OCI-LY3 (cell line): ENCODE data around the gene HMG20A.
A peak's percentile ranks its signal among the peaks of the same experiment; 100 is the strongest.

Experiments
- H2AFZ ChIP-seq: fragments of 200-600, 300-600 bp; shearing (Covaris generic); 2 replicates; pipeline ENCODE4 v1.6.0; 2014; ENCODE audit warnings: antibody characterized with exemption, low read depth, low read length
- H3K27ac ChIP-seq: fragments of 200-600, 300-600 bp; sonication (generic); 2 replicates; pipeline ENCODE4 v1.5.1; 2014; ENCODE audit warnings: mild to moderate bottlenecking, low read length, moderate library complexity, mixed read lengths
- H3K27me3 ChIP-seq: fragments of 200-600, 300-600 bp; sonication (generic); 2 replicates; pipeline ENCODE4 v1.6.1; 2014; ENCODE audit warnings: low read depth, low read length, mixed read lengths
- H3K36me3 ChIP-seq: fragments of 200-600, 300-600 bp; sonication (generic); replicated peaks from 2 replicates; pipeline ENCODE3; 2014; ENCODE audit warnings: low read depth, low read length, mixed read lengths
- H3K4me1 ChIP-seq: fragments of 300-600, 200-600 bp; sonication (generic); 2 replicates; pipeline ENCODE4 v1.6.1; 2014; ENCODE audit warnings: low read length, mixed read lengths
- H3K4me2 ChIP-seq: fragments of 200-600, 300-600 bp; sonication (generic); 2 replicates; pipeline ENCODE4 v1.6.1; 2014; ENCODE audit warnings: low read length, mixed read lengths
- H3K4me3 ChIP-seq: fragments of 300-600, 200-600 bp; sonication (generic); 2 replicates; pipeline ENCODE4 v1.5.1; 2014; ENCODE audit warnings: antibody characterized with exemption, mild to moderate bottlenecking, low read length, moderate library complexity
- H3K79me2 ChIP-seq: fragments of 300-600, 200-600 bp; shearing (Covaris generic); 2 replicates; pipeline ENCODE4 v1.6.1; 2014; ENCODE audit warnings: mild to moderate bottlenecking, low read length, mixed read lengths
- H3K9ac ChIP-seq: fragments of 300-600, 200-600 bp; shearing (Covaris generic); 2 replicates; pipeline ENCODE4 v1.6.0; 2014; ENCODE audit warnings: mild to moderate bottlenecking, low read length, moderate library complexity
- H3K9me3 ChIP-seq: fragments of 200-600, 300-600 bp; shearing (Covaris generic); 2 replicates; pipeline ENCODE4 v1.6.1; 2014; ENCODE audit warnings: low read length, mixed read lengths; ENCODE audit not compliant: insufficient read depth
- H4K20me1 ChIP-seq: fragments of 200-600, 300-600 bp; sonication (generic); 2 replicates; pipeline ENCODE4 v1.6.1; 2016; ENCODE audit warnings: low read length, mixed read lengths; ENCODE audit not compliant: insufficient read depth
- EZH2phosphoT487 ChIP-seq: fragments of 200-600 bp; shearing (Covaris generic); IDR thresholded peaks from 2 replicates; pipeline ENCODE4 v1.6.1; 2018; ENCODE audit warnings: antibody characterized with exemption, mixed run types, low read depth
- TF ChIP-seq, protein P1 (sequence below): fragments of 200-600, 300-600 bp; sonication (generic); IDR thresholded peaks from 2 replicates; pipeline ENCODE4 v1.5.1; 2014; ENCODE audit warnings: antibody characterized with exemption, low read length, low read depth

HMG20A gene

DNA sequence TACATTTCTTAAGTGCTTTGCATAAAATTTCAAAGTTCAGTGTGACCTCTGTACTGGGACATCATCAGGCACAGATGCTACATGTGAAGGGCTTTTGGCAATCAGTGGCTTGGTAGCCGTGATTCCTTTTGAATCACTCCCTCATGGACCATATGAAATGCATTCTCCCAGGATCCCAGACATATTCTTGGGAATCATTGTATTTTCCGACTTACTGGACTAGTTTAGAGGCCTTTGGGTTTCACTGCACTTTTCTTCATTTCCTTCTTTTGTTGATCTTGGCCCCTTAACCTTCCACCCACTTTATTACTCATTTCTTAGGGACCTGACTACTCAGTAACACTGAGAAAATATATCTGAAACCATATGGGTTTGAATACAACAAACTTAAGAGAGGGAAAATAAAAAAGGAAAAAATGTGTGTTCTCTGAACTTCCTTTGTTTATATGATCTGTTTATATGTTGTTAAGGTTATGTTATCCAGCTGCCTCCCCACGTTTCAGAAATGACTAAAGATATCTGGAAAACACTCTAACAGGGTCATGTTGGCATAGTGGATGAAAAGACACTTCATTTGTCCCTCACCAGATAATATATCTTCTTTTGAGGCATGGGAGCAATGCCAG lies 35.1 kb downstream of the HMG20A start:
- Histone ChIP-seq H3K4me3 (no peak overlapping the region), H3K27ac (no peak overlapping the region)

DNA sequence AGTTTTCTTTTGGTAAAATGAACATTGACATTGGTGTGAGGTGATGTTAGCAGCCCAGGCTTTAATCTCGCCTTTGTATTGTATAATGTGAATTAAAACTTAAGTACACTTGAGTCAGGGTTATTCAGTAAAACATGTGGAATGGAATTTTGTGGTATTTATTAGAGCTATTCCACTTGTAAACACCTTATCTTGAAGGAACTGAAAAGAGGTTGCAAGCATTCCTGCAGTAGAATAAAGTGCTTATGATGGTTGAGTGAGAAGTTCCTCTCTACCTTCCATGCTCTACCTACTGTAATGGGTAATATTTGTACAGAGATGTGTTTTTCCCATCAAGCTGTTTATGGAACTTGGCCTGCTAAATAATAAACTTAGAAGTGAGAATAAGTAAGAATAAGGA lies 36.1 kb downstream of the HMG20A start:
- H3K9ac ChIP-seq: no peak overlapping the region

More for the DNA sequence above, 35.1 kb downstream of the HMG20A start:
- TF ChIP-seq EZH2phosphoT487: no peak
- TF ChIP-seq, protein P1, sequence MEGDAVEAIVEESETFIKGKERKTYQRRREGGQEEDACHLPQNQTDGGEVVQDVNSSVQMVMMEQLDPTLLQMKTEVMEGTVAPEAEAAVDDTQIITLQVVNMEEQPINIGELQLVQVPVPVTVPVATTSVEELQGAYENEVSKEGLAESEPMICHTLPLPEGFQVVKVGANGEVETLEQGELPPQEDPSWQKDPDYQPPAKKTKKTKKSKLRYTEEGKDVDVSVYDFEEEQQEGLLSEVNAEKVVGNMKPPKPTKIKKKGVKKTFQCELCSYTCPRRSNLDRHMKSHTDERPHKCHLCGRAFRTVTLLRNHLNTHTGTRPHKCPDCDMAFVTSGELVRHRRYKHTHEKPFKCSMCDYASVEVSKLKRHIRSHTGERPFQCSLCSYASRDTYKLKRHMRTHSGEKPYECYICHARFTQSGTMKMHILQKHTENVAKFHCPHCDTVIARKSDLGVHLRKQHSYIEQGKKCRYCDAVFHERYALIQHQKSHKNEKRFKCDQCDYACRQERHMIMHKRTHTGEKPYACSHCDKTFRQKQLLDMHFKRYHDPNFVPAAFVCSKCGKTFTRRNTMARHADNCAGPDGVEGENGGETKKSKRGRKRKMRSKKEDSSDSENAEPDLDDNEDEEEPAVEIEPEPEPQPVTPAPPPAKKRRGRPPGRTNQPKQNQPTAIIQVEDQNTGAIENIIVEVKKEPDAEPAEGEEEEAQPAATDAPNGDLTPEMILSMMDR: no peak
- Histone ChIP-seq H4K20me1 (peaks cover 14% of the 10 kb centered on the region; the same call in 1 of the 2 replicates), H3K27me3 (no peaks in the 10 kb centered on the region), H3K9ac (no peak overlapping the region), H3K9me3 (no peaks in the 10 kb centered on the region), H3K4me2 (peak overlapping the region; percentile 7; the same call in 1 of the 2 replicates), H3K79me2 (peaks cover 3% of the 10 kb centered on the region; the same call in 1 of the 2 replicates), H2AFZ (no peak overlapping the region), H3K36me3 (peaks cover 23% of the 10 kb centered on the region), H3K4me1 (peaks cover 10% of the 10 kb centered on the region)

DNA sequence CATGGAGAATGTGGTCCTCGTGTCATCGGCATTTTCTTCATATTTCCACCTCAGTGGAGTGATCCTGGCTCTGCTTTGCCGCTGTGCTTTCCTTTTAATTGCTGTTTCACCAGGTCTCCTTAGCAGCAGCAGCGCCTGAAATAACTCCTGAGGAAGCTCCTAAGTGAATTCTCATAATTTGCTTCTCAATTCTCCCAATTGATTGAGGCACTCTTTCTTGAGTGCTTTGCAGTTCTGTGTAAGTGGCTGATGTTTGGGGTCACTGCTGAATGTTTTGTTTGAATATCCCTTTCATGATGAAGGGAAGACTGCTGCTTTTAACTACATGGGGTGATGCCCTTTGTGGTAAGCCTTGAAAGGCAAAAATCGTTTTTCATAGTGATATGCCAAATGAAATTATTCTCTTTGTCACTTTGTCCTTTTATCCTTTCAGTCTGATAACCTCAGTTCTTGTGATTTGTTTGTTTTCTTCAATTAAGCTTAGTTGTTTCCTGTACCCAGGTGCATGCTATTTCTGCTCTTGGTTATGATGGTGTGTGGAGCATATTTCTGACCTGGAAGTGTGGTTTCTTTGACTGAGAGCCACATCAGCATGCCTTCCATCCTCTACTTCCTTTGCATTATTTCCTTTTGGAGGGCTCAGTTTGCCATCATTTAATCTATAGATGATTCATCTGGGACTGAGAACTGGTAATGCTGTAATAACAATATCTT lies 36.7 kb downstream of the HMG20A start:
- Histone ChIP-seq H3K9me3 (no peaks in the 10 kb centered on the region), H3K79me2 (peaks cover 3% of the 10 kb centered on the region; the same call in 1 of the 2 replicates), H3K9ac (no peak overlapping the region), H3K4me1 (peaks cover 10% of the 10 kb centered on the region), H3K36me3 (peaks cover 23% of the 10 kb centered on the region), H3K27ac (no peak overlapping the region), H3K4me2 (no peak overlapping the region), H3K27me3 (no peaks in the 10 kb centered on the region), H2AFZ (no peak overlapping the region), H4K20me1 (peaks cover 14% of the 10 kb centered on the region; the same call in 1 of the 2 replicates), H3K4me3 (no peak overlapping the region)
- no peak for TF ChIP-seq EZH2phosphoT487
- TF ChIP-seq, protein P1: no peak

More for the DNA sequence above, 36.1 kb downstream of the HMG20A start:
- no peak overlapping the region for H3K4me3 ChIP-seq
- peaks cover 23% of the 10 kb centered on the region for H3K36me3 ChIP-seq
- H3K9me3 ChIP-seq: no peaks in the 10 kb centered on the region
- no peaks in the 10 kb centered on the region for H3K27me3 ChIP-seq
- H3K4me1 ChIP-seq: peaks cover 10% of the 10 kb centered on the region
- no peak for TF ChIP-seq EZH2phosphoT487
- TF ChIP-seq, protein P1: no peak
- peaks cover 14% of the 10 kb centered on the region; the same call in 1 of the 2 replicates for H4K20me1 ChIP-seq
- no peak overlapping the region for H3K27ac ChIP-seq
- no peak overlapping the region for H3K4me2 ChIP-seq
- no peak overlapping the region for H2AFZ ChIP-seq
- H3K79me2 ChIP-seq: peaks cover 3% of the 10 kb centered on the region; the same call in 1 of the 2 replicates

DNA sequence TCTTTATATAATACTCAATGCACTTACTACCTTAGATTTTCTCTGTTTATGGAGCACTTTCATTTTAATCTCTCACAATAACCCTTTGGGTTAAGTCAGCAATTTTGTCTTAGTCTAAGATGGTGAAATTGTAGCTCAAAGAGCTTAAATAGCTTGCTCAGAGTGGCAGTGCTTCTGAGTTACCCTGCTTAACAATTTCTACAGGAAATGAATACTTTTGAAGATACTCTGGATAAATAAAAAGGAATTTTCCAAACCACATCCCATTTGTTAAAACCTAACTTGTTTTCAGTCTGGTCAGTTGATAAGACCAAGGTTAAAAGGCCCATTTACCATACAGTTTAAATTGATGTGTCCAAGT lies 37.2 kb downstream of the HMG20A start:
- Histone ChIP-seq H3K4me2 (no peak overlapping the region), H3K9ac (no peak overlapping the region)
- TF ChIP-seq EZH2phosphoT487: no peak
- TF ChIP-seq, protein P1: no peak

More for the DNA sequence above, 37.2 kb downstream of the HMG20A start:
- peaks cover 14% of the 10 kb centered on the region; the same call in 1 of the 2 replicates for H4K20me1 ChIP-seq
- H3K9me3 ChIP-seq: no peaks in the 10 kb centered on the region
- peaks cover 3% of the 10 kb centered on the region; the same call in 1 of the 2 replicates for H3K79me2 ChIP-seq
- H3K4me3 ChIP-seq: no peak overlapping the region
- H3K27ac ChIP-seq: no peak overlapping the region
- peaks cover 10% of the 10 kb centered on the region for H3K4me1 ChIP-seq
- H2AFZ ChIP-seq: no peak overlapping the region
- peaks cover 23% of the 10 kb centered on the region for H3K36me3 ChIP-seq
- no peaks in the 10 kb centered on the region for H3K27me3 ChIP-seq
